Loucy (cell line): ENCODE data around the gene TPM2.

Source experiments
- CTCF ChIP-seq: fragments of 200-600 bp; sonication (generic); conservative IDR thresholded peaks from 2 replicates; pipeline ENCODE4 v1.5.1; 2014; ENCODE audit warnings: mild to moderate bottlenecking, antibody characterized with exemption, low read length
- EZH2phosphoT487 ChIP-seq: fragments of 200-600 bp; IDR thresholded peaks from 2 replicates; pipeline ENCODE4 v1.6.1; 2018; ENCODE audit warnings: antibody characterized with exemption, mild to moderate bottlenecking, moderate library complexity, borderline replicate concordance

GRCh38 chr9:35673132-35674024 is 16.3 kb downstream of the TPM2 start, which contains the start of gene CA9:
- TF ChIP-seq CTCF (no peak), EZH2phosphoT487 (no peak)
